Stimulated activated CD4-positive, alpha-beta T cell treated with anti-CD3 and anti-CD28 coated beads, Interleukin-2, amount 100 ng/mL, for 4 hours (primary cell): ENCODE measurements around the gene SRCIN1.

ENCODE experiments used
- DNase-seq: peaks from one replicate; pipeline ENCODE4 v3.0.0-alpha.2; 2020; ENCODE audit warnings: low read depth

Gene SRCIN1

DNA sequence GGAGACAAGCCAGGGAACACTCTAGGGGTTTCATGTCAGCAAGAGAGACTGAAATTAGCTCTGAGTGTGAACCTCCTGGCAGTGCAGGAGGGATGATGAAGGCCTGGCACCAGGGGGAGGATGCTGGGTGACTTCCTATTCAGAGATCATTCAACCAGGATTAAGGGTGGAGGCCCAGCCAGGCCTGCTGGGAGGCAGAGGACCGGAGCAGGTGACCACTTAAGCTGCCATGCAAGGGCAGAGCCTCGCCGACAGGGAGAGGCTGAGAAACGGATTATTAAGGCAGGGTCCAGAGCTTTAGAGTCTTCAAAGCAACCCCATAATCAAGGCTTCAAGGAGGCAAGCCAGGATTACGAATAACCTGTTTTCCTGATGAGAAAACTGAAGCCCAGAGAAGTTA is 10.6 kb upstream of the SRCIN1 start:
- DNase-seq = no peak

DNA sequence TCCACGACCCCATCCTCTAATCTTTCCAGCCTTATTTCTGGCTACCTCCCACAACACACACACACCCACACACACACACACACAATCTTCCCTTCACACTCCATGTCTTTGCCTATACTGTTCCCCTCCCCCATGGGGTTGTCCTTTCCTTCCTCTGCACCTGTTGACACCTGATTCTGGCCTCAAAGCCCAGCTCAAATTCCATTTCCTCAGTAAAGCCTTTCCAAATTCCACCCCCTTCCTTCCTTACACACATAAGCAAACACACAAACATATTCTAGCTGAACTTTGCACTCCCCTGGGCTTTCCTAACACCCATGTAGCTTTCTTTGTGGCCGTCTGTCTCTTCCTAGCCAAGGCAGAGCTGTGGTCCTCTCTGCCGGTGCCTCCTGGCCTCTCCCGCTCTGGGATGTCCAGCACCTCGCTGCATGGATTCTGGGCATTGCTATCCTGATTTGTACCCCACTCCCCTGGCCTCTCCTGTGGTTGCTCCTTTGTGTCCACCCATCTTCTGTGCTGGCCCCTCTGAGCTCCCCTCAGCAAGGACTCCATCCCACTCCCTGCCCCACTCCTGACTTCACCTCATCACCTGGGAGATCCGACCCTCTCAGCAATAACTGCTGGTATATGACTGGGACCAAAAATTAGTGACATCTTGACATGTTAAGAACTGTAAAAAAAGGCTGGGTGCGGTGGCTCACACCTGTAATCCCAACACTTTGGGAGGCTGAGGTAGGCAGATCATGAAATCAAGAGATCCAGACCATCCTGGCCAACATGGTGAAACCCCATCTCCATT is 8.4 kb upstream of the SRCIN1 start:
- DNase-seq = no peak

DNA sequence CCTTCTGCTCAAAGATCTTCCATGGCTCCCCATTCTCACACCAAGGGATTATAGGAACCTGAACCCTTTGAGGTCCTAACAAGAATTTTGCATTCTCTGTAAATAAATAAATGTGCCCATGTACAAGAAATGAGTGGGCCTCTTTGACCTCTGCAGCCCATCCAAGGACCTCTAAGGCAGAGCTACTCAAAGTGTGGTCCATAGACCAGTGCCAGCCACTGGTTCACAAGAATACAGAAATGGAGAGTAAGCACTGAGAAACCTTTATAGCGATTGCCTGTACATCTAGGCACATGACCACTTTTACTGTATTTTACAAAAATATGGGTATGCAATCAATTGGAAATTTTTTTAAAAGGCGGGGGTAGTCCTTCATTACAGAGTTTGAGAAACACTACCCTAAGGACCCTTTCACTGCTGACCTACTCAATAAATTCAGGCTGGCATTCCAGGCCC is 7.8 kb upstream of the SRCIN1 start:
- no peak for DNase-seq

DNA sequence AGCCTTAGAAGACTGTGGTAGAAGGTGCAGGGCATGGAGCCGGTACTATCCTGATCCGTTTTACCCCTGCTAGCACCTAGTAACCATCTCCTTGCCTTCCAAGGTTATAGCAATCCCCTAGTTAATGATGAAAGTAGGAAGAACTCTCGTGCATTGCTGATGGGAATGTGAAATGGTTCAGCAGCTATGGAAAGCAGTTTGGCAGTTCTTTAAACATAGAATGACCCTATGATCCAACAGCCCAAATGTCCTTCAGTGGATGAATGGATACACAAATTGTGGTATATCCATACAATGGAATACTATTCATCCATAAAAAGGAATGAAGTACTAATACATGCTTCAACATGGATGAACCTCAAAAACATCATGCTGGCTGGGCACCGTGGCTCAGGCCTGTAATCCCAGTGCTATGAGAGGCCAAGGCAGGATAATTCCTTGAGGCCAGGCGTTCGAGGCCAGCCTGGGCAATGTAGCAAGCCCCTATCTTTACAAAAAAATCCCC is 6.2 kb upstream of the SRCIN1 start:
- DNase-seq = no peak

DNA sequence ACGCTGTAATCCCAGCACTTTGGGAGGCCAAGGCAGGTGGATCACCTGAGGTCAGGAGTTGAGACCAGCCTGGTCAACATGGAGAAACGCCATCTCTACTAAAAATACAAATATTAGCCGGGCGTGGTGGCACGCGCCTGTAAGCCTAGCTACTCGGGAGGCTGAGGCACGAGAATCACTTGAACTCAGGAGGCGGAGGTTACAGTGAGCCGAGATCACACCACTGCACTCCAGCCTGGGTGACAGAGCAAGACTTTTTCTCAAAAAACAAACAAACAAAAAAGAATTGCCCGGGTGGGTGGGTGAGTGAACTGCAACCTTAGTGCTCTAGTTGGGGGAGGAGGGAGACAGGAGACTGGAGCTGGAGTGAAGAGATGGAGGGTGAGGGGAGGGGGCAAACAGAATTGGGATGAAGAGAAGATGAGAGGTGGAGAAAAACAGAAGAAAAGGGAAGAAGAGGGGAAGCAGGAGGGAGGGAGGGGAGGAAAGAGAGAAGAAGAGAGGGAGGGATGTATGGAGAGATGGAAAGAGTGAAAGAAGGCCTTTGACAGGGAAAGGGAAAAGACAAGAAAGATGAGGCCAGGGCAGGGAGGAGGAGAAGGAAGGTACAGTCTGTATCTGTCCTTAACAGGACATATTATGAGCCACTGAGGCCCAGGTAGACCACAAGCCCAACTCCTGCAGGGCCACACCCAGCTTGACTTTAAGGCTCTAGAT is 5.5 kb upstream of the SRCIN1 start:
- DNase-seq = no peak

DNA sequence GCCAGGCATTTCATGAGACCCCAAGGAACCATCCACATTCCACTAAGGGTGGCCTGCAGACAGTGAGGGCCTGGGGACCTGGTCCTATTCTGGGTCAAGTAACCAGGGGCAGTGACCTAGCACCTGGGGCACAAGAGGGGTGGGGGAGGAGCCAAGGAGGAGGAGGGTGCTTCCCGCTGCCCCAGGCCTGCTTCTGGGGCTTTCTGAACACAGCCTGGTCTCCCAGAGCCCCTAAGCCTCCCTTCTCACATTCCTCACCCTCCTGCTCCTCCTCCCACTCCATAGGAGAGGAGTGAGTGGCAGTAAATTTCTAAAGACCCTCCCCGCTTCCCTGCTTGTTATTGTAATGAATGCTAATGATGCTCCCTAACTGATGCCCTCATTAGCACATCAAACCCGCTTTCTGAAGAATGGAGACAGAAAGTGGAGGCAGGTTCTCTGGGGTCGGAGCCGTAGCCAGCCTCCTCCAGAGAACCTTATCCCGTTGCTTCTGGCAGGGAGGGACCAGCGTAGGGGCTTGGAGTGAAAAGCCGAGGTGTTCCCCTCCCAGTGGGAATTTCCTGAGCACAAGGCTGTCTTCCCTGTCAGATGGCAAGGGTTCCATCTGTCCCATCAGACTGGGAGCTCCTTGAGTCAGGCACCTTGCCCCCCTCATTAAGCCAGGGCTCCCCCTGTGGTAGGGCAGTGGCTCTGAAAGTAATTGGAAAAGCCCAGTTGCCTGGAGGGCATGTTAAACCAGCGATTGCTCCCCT is 3.7 kb upstream of the SRCIN1 start:
- DNase-seq = no peak

DNA sequence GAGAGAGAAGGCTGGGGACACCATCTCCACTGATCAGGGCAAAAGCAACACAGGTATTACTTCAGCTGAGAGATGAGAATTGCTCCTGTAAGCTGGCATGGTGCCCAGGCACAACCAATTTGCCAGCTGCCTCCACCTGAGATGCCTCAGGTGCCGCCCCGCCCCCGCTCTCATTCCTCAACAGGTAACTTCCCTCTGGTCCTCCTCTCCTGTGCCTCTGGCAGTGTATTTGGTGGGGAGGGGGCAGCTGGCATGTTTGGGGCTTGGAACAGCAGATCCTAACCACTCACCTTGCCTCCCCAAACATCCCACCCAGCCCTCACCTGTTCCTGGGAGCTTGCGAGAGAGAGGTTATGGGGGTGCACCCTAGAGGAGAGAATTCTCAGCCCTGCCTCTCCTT is 2.9 kb upstream of the SRCIN1 start:
- DNase-seq = no peak

DNA sequence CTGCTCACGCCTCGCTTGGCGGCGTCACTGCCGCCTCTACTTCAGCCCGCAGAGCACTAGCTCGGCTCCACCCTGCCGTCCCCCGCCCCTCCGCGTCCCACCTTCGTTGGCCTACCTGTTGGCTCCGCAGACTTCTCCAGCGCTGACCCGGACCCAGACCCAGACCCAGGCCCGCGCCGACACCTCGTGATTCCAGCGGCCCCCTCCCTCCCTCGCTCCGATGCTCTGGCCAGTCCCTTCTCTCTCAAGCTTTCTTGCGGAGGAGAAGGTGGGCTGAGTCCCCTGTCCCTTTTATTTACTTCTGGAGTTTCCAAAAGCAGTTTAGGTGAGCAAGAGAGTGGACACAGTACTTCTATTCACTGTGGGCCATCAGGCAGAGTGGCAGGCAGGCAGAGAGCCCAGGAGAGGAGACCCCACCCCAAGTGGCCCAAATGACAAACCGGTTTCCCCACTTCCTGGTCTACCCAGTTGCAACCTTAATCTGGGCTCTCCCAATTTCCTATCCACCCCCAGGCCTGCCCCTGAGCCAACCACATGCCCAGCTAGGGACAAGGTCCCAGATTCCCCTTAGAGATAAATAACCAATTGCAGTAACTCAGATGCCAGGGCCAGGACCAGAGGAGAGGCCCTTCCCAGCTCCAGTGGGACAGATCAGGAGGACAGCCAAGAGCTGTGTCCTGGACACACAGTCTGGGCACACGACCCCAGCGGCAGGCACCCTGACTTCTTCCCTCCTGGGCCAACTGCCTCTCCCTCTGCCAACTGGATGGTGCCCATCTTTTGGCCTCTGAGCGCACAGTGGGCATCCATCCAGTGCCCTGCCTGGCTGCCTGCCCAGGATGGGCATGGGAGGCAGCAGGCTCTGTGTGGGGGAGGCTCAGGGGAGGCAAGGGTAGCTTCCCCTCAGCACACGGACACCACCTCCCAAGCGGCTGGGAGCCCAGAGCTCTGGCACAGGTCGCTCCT is 1.2 kb upstream of the SRCIN1 start:
- DNase-seq = no peak

DNA sequence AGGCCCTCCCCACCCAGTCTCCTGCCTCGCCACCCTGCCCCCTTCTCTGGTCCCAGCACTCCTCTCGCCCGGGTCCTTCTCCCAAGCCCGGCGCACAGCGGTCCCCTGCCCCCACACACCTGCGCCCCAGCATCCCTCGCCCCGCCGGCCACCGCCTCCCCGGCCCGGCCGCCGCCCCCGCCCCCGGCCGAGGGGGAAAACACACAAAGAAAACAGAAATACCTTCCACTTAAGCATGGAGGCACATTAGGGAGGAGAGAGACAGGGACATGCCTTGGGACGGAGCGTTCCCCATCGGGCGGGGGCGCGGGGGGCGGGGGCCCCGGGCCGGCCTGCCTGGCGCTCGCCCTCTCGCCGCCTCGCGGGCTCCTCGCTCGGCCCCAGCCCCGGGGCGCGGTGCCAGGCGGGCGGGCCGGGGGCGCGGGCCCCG is 326 bp downstream of the SRCIN1 start:
- DNase-seq = no peak

DNA sequence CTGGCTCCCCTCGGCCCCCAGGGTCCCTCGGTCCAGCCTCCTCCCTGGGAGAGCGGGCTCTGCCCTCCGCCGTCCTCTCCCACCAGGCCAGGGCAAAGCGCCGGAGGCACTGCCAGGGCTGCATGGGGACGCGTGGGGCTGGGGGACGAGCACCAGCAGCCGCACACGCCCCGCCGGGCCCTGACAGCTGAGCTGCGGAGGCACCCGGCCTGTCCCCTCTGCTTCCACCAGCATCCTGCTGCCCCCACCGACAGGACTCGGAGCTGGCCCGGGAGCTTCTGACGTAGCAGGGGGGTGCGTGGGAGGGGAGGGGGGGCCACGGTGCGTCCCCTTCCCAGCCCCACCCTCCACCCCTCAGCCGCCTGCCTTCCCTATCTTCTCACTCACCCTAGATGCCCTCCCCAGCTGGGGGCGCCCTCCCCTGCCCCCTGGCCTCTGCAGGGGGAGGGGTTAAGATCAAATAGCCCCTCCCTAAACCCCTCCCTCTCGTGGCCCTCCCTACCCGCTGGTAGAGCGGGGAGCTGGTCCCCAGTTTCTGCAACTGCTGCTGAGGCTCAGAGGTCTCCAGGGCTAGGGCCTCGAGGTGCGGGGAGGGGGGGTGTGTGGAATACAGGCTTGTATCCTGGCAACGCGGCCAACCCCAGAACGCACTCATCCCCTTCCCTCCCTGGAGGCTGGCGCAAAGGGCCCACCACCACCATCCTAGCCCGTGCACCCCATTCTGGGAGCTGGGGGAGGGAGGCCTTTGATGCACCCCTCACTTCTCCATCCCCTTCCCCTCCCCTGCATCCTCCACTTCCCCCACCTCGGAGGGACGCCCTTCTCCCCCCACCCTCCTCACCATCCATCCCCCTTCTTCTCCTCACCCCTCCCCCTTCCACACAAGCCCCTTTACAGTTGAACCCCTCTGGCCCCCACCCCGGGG is 1.0 kb downstream of the SRCIN1 start:
- DNase-seq = peak; percentile 5

DNA sequence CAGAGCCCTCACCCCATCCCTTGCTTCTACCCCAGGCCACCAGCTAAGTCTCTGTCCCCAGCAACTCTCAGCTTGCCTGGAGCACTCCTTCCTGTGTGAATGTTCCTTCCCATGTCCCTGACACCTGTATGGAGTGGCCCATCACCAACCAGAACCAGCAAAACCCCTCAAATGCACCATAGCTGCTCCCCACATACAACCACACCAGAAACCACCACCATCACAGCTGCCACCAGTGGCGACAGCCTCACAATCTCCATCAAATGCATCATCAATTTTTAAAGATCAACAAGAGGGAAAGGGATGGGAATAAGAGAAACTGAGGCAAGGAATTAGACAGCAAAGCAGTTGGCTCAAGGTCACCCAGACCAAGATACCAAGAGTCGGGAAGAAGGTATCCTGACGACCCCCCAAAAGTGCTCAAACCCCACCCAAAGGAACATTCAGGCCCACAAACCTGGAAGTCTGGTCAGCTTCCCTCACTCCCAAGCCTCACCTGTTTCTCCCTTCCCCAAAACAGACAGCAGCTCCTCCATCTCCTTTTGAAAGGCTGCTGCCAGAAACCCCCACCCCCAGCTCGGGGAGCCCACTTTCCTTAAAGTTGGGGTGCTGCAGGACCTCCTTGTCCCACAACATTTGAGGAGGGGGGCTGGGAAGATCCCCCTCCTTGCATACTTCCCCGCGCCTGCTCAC is 1.8 kb downstream of the SRCIN1 start:
- no peak for DNase-seq

DNA sequence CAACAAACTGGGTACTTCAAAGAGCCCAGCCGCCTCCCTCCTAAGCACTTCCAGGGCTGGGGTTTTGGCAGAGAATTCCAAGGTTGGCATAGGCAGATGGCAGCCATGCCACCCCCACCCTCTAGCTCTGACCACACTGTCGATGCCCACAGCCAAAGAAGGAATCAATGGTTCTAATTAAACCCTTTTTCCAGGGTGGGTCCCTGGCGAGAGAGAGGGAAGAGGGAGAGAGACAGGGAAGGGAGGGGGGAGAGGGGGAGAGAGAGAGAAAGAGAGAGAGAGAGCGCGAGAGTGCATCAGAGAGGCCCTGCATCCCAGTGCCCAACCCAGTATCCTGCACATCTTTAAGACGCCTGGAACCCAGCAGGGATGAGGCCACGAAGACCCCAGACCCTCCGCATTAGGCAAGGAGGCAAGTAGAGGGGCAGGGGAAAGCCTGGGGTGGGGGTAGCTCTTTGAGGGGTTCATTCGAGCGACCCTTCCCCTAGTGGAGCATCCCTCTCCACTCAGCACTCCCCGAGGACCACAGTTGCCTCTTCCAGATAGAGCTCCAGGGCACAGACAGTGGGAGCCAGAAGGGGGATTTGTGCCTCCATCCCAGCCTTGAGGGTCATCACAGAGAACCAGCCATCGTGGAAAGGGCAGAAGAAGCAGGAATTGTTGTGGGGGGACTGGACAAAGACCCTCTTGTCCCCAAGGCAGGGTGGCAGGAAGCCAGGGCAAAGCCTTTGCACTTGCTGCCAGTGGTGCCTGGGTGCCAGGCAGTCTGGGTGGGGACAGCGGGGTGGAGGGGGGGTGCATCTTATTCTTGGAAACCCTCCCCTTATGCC is 2.6 kb downstream of the SRCIN1 start:
- DNase-seq = no peak

DNA sequence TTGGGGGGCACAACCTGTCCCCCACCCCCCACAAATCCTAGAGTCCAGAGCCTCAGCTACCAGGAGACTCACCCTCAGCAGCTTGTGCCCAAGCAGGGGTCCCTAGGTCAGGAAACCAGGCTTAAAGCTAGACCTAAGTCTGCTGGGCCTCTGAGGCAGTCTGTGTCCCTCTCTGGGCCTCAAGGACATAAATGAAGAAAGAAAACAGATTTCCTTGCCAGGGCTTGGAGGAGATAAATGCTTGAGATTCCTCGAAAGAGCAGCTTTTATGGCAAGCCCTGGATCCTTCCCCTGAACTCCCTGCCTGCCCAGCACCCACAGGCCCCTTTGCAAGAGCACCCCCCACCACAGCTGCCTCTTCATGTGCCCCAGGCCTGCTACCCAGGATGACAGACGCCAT is 3.3 kb downstream of the SRCIN1 start:
- no peak for DNase-seq

DNA sequence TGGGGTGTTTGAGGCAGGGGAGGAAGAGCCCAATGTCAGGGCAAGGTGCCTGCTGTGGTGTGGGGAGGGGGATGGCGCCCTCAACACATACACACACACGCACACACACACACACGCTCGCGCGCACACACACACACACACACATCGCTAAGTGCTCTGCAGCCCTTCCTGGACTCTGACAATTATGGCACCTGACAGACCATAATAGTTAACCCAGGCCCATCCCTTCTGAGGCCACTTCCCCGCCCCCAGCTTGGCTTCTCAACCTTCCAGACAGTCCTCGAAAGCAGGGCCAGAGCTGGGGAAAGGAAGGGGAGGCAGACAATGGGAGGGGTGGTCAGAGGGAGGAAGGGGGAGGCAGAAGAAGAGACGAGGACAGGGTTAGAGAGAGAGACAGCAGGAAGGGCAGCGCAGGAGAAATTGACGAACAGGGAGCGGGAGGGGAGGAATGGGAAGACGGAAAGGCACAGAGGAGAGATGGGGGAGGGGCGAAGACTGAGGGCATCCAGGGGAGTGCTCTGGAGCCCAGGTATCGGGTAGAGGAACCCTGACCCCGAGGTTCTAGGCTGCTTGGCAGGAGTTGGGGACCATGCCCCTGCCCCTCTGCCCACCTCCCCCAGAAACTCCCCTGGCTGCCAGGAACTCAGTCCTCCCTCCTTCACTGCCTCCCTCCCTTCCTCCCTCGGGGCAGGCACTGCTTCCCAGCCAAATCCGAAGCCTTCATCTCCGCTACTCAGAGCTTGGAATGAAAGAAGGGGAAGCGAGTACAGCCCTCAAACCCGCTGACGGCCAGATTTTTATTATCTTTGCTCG is 4.0 kb downstream of the SRCIN1 start:
- no peak for DNase-seq

DNA sequence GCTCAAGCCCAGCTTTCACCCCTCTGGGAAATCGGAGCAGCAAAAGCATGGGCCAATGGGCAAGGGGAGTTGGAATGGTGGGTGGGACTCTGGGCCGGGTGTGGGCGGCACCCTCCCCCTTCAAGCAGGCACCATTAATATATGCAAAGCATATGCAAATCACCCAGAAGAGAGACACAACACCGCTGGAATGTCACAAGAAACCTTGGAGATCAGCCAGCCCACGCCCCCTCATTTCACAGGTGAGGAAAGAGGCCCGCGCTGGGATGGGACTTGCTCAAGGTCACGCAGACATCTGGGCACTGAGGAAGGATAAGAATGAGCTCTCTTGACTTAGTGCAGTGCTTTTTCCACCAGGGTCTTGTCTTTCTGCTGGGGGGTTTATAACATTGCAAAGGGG is 4.8 kb downstream of the SRCIN1 start:
- no peak for DNase-seq

DNA sequence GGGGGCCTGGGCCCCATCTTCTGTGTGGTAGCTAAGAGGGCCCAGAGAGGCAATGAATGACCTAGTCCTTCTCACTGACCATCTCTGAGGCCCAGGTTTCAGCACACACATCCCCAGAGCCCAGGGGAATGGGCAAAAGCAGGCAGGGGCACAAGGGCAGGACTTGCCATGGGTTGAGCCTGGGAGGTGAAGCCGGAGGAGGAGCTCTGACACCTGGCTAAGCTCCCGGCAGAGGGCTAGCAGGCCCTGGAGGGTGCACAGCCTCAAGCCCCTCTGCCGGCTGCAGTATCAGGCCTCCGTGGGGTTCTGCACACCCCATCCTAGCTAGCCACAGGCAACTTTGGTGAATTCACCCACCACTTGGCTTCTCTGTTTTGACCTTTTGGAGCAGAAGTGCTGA is 5.3 kb downstream of the SRCIN1 start:
- no peak for DNase-seq

DNA sequence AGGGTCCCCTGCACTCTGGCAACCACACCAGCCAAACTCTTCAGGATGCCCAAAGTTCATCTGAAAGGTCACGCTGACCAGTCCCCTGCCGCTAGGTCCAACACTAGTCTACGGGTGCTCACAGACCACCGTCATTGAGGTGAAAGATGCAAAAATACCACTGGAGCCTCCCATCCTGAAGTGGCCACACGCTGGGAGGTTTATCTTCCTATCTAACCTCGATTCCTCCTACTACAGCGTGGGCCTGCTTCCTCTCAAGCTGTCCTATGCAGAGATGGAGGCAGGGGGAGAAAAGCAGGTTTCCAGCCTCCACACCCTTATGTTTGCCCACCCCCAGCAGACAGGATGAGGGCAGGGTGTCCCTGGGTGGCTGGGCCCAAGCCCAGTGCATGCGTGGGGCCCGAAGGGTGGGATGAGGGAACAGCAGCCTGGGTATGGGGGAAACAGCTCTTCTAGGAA is 6.3 kb downstream of the SRCIN1 start:
- DNase-seq = no peak

DNA sequence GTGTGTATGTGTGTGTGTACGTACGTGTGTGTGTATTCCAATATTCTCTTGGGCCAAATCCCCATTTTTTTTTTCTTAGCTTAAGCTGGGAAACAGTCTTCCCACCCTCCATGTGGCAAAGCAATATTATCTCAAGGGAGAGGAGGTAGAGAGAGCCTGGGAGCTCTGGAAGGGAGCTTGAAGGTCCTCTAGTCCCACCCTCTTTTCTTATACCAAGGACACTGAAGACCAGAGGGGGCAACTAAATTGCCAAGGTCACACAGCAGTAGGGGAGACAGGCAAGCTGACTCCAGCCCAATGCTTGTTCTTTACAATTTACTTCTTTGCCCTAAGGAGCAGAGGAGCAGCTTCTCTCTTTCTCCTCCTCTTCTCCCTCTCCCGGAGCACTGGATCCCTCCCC is 6.8 kb downstream of the SRCIN1 start:
- no peak for DNase-seq
